Left renal pelvis (tissue), 4 donors: ENCODE measurements around the gene SPCS2. TPM values are rescaled to one million over a fixed set of nuclear protein-coding genes. Genes with fewer than 3 reads are reported as not detected.

Experiments
- polyA plus RNA-seq, 4 donors: library from polyadenylated mRNA; unstranded; fragments of 120-200 nt; gene quantifications; one replicate each; pipeline ENCODE4 v1.2.1, GENCODE V29; 2013; ENCODE audit not compliant: insufficient read length in 4 of 4

SPCS2 gene
- polyA plus RNA-seq, 4 donors: 194 to 295 (median 230) TPM

Other genes starting within 250 kb of the SPCS2 start
- under 1 TPM; 0.10 to 1.00 (median 0.40) TPM for gene CHRDL2, start 217.8 kb upstream of the SPCS2 start, polyA plus RNA-seq
- 10 to 100 TPM; 18.9 to 19.4 (median 19.1) TPM for gene RNF169, start 200.4 kb upstream of the SPCS2 start, polyA plus RNA-seq
- 10 to 100 TPM in 3 of 4 donors, 1 to 10 TPM in 1; 9.5 to 16.9 (median 13.3) TPM for gene XRRA1, start 175 bp upstream of the SPCS2 start, polyA plus RNA-seq
- 10 to 100 TPM in 2 of 4 donors, 1 to 10 TPM in 2; 7.9 to 12.5 (median 10.5) TPM for gene NEU3, start 39.7 kb downstream of the SPCS2 start, polyA plus RNA-seq
- under 1 TPM in 3 of 4 donors, not detected in 1; 0.01 to 0.05 (median 0.04) TPM for gene OR2AT4, start 147.6 kb downstream of the SPCS2 start, polyA plus RNA-seq
- gene SLCO2B1, start 201.8 kb downstream of the SPCS2 start, polyA plus RNA-seq: 10 to 100 TPM in 1 of 4 donors, 1 to 10 TPM in 3; 6.3 to 10.3 (median 9.3) TPM